GM11168 (cell line): ENCODE results near the gene PROM1.

Experiments
- in situ Hi-C: fragments of 300-500 bp; cut with MboI; formaldehyde crosslinking; loops from one replicate; pipeline ENCODE4 v1.12.0; 2022; ENCODE audit warnings: low sequenced_read_pairs; ENCODE audit not compliant: unreplicated experiment

The PROM1 gene

DNA sequence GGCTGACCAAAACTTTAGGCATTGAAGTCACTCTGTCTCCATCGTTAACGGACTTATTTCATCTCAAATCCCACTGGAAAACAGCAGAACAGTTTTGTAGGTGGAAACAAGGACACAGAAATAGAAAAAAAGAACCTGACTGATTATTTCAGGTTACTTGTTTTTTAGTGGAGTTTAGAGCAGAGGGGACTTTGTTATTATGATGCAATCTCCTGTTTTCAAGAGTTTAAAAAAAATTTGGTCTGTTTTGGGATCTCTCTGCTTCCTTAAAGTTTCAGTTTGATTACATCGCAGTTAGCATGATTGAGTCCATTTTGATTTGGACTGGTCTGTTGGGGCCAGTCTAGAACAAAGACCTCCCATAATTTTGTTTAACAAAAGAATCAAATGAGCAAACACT, 13.6 kb downstream of the PROM1 start:
- in situ Hi-C loops = no loop called here

DNA sequence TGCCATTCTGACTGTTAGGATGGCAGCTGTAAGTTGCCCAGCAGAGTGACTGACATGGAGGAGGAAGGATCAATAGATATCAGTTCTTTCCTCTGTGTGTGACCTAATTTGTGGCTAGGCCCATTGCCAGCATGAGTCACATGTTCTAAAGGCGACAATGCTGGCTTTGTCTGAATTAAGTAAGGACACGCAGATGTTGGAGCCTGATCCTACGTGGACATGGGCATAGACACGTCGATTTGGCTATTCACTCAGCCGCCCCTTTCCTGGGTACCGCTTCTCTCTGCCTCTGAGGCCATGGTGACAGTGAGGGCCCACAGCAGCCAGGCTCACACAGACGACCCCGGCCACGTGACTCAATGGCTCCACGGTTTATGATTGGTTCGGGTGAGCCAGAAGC, 16.3 kb downstream of the PROM1 start:
- in situ Hi-C loops = no loop called here

DNA sequence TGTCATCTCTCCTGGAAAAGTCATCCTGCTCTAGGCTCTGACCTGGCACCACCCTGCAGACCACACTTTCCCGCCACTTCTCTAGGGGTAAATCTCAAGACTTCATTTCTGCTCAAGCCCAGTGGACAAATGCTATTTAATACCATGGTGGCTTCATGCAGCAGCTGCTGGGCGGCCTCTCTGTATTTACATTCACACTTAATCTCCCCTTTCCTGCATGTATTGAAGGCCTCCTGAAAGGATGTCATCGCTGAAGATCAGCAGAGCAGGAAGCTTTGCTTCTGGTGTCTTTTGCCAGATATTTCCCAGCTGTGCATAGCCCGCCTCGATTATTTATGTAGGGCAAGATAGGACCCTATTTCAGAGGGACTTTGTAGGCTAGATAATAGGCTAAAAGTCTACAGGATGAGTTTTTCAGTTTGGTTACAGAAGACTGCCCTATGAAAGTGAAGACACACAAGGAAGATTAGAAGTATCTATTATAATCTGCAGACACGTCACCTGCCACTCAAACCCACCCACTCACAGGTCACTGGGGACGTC, 17.2 kb downstream of the PROM1 start:
- in situ Hi-C loops = no loop called here

DNA sequence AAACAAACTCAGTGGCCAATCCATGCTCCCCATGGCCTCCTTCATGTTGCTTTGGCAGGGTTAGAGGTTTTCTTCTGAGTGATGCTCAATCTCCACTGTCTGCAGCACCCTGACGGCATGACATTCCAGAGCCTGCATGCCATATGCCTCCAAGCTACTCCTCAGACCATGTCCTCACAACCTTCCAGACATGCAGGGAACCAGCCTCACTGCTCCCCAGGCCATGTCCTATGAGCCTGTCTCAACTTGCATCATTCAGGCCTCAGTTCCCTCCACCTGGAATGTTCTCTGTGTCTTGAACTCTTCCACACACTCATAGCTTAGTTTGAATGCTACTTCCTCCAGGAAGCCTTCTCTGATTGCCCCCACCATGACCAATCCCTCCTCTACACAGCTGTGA, 18.8 kb downstream of the PROM1 start:
- in situ Hi-C loops = no loop called here

DNA sequence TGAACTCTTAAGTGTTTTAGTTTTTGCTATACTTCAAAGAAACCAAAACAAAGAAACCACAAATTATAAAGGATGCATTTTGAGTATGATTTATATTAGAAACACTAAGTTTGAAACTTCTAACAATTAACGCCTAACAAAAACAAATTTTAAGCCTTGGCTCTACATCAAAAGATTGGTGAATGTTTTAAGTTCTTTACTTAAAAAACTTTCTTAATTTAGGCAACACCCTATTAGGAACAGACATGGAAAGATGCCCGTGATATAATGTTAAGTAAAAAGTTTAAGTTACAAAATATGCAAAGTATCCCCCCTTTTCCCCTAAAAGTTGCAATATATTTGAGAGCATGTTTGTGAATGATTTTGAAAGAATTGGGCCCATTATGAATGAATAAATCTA, 21.2 kb downstream of the PROM1 start:
- in situ Hi-C loops = no loop called here

DNA sequence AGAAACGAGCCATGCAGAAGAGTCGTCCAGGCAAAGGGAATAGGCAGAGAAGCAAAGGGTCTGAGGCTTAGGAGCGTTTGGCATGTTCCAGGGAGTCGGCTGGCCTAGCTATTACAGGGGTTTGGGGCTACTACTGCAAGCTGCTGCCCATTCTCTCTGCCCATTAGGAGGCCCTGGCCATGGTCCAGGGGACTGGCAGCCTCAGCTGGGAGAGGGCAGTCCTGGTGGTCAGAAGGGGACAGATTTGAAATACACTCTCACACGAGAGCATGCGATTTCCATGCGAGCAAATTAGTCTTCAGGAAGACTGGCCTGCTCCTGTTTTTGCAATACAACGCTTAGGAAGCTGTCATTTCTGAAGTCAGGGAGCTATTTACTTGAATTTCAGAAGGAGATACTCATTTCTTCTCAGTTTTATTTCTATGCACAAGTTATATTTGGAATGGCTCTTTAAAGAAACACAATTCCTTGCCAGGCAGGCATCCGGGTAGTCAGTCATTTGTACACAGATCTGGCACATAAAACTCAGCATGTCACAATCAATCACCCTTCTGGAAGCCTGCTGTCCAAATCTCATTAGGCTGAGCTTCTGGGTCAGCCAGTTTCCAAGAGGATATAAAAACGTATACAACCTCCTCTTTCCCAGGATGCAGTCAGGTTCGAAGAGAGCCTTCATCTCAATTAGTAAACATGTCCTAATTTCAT, 27.0 kb downstream of the PROM1 start:
- in situ Hi-C loops = no loop called here

DNA sequence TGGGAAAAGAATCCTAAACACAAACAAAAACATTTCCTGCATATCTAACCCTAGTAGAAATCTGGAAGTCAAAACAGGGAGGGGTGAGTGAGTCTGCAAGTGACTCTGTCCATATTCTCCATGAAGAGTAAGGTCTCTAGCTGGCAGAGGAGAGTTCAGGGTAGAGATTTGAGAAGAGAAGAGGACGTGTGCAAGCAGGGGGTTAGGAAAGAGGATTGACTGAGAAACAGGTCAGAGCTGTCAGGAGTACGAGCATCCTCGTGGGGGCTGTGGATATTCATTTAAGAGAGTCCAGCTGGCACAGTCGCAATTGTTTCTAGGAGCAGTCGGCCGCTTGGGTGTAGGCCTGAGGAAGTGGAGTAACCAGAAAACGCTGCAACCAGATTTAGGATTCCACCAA, 27.9 kb downstream of the PROM1 start:
- in situ Hi-C loops = no loop called here

DNA sequence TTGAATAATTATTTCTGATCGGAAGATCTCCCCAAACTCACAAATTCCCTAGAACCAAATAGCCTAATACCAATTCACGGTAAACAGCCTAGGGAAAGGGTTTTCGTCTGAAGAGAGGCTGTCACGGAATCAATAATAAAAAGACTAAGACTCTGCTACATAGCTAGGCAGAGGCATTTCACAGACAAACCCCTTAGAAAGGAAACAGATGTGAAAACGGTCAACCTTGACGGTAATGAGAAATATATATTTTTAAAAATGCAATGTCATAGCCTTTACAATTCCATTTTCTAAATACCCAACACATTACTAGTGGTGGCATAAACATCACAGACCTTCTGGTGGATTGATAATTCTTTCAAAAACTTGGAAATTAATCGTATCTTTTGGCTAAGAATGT, 28.4 kb downstream of the PROM1 start:
- in situ Hi-C loops = no loop called here

DNA sequence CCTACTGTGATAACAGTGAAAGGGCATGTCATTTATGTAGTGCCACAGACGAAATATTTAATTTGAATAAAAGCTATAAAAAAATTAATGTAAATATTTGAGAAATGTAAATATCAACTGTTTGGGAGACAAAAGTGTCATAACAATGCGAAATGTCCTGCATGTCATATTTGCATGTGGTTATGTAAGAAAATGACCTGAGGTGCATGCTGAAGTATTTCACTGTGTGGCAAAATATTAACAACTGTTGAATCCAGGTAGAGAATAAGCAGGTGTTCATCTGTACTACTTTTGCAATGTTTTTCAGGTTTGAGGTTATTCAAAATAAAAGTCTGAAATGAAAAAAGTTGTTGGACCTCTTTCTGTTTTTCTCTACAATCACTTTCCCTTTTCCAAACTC, 30.9 kb downstream of the PROM1 start:
- in situ Hi-C loops = no loop called here

DNA sequence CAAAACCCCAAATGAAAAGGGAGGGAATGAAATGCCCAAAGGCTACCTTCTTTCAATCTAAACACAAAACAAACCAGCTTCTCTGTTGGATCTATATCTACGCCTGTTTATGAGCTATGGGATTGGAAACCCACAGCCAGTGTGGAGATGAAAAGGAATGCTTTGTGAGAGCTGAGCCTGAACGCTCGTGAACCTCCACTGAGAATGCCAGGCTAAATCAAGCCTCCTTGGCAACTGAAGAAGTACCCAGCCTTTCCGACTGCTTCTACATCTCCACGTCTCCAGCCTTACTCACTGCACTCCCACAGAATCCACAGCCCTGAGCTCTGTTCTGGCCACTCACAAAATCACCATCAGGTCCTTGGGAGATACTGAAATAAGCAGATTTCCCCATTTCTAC, 31.8 kb downstream of the PROM1 start:
- in situ Hi-C loops = no loop called here

DNA sequence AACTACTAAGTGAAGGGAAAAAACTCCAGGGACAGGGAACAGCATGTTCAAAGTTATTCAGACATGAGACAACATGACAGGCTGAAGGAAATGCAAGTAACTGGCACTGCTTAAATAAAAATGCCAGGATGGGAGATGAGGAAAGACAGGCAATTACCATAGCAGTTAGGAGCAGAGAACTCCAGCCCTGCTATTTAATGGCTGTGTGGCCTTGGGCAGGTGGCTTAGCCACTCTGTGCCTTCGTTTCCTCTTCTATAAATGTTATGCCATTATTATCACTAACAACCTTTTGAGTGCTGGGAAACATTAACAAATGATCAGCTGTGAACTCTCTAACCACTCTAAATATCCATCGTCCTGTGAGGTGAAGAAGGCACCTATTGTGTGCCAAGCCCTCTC, 32.7 kb downstream of the PROM1 start:
- in situ Hi-C loops = no loop called here

DNA sequence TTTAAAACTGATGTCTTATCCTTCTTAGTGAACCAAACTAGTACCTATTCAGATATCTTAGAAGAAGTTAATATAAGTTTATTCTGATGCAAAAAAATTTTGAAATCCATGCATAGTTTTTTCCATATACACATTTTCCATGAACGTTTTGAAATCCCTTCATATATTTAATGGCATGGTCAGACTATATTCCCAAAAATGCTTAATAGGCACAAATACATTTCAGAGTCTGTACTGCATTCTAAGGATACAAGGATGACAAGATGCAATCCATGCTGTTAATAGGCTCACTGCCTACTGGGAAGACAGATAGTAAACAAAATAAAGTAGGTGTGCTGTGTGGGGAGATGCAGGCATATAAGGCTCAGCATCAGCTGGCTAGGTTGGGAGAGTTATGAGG, 33.2 kb downstream of the PROM1 start:
- in situ Hi-C loops = no loop called here

DNA sequence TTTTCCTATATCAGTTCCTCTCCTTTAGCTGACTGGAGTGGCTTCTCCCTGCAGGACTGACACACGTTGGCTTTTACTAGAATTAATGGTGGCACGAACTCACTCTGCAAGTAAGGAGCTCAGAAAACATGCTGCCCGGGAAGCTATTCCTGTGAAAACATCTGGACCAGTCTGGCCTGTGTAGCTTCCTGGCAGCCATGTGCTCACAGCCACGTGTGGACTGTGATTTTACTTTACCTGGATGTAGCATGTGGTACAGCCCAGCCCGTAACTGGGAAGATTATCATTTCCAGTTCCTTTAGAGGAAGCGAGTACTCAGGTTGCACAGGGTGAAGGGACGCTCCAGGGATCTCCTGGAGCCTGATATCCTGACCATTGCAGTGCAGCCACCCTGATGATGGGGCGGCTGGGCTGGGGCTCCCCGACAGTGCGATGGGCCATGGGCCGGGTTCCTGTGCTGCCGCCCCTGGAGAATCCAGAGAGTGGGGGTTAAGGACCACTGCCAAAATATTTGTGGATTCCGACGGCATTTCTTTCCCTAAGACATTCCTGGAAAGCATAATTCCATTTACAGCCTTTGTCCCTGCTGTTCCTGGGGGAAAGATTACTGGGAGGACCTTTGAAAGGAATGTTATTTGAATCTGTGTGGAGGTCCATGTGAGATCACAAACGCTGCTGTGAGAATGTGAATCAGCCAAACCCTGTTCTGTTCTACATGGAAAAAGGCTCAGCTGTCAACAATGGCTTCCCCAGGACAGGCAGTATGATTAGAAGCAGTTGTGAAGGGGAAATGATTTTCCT, 35.0 kb downstream of the PROM1 start:
- in situ Hi-C loops = loop anchor here (25.0 kb wide), 1 partner anchor 388 kb away; no protein-coding TSS in a partner anchor

DNA sequence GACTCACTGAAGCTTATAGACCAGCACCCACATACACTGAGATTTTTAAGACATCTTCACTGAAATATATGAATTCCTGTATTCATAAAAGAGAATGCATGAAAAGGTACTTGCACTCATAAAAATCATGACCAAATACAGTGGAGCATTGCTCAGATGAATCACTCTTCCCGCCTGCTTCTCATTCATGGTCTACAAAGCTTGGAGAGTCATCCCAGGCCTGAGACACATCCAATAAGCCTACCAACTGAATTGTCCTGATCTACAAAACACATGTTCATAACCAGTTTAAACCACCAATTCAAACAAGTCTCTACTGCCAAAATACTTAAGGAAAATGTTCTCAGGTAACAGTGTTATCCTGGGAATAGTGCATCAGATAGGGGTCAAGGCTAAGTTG, 38.1 kb downstream of the PROM1 start:
- in situ Hi-C loops = loop anchor here (25.0 kb wide), 1 partner anchor 392 kb away; no protein-coding TSS in a partner anchor

DNA sequence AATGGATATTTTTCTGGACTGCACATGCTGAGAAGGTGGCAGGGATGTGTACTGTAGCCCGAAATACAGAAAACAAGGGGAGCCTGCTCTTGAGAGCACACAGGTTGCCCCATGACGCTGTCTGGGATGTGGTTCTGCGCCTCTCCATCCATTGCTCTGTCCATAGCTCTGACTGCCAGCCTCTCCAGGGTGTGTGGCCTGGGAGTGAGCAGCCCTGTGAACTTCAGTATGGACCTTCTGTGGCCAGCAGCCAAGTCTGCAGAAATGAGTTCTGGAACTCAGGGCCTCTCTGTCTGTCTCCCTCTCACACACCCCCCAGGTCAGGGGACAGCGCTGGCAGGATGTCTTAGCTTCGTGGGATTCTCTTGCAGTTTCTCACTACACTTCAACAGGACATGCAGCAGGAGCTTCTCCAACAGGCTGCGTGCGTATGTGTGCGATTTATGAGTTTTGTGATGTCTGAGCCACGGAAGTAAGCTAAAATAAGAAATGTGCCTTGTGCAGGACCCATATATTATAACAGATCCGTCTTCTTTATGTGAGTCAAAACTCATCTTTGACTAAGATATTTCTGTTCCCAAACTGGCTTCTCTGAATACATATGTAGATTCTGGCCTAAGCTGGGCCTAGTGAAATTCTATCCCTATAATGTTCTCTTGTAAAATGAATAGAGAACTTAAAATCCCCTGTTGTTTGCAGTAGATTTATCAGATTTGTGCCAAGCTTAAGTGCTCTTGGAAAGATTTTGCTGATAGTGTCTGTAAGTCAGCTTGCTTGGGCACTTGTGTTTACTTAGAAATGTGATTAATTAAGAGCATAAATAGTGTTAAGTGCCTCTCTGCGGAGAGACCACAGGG, 40.0 kb downstream of the PROM1 start:
- in situ Hi-C loops = loop anchor here (25.0 kb wide), 1 partner anchor 393 kb away; no protein-coding TSS in a partner anchor

DNA sequence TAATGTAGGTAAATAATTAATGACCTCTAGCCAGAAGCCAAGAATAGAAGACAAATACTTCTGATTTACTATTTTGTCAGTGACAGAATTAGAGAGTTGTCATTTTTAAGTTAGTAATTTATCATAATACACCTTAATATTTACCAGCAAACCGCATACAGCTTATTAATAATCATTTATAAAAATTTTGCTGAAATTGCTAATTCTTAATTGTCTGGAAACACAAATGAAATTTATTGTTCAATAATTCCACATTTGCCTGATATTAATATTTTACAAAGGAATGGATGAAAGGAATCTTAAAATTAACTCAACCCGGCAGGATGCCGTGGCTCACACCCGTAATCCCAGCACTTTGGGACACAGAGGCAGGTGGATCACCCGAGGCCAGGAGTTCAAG, 44.7 kb downstream of the PROM1 start:
- in situ Hi-C loops = loop anchor here (10.0 to 25.0 kb wide), 2 partner anchors 226 to 398 kb away; no protein-coding TSS in a partner anchor

DNA sequence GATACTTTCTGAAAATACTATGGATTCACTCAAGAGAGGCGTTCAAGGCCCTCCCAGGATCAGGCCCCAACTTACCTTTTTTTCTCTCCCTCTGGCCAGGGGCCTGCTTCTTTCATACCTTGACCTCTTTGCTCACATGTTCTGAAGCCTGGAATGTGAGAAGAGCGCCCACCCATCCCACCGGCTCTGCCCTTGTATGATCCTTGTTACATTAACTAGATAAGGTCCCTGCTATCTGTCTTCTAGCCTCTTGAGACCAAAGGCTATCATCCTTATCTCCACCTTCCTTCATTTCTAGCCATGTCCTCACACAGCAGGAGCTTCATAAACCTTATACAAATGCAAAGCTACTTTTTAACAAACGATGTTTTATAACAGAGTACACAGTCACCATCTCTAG, 45.9 kb downstream of the PROM1 start:
- in situ Hi-C loops = loop anchor here (10.0 to 25.0 kb wide), 2 partner anchors 227 to 399 kb away; no protein-coding TSS in a partner anchor

DNA sequence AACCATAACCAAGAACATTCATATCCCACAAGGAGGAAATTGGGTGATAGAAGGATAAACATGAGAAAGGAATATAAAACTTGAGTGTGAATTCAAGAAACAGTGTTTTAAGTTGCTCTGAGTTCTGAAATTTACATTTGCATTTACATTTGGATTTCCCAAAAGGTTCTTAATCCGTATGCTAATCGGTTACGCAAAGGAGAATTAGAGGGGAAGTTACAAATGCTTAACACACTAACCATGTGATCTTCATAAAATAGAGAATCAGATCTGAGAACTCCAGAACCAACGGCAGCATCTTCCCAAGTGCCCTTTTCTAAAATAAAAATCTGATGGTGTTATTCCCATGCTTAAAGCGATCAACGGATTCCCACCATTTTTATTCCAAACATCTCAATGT, 48.0 kb downstream of the PROM1 start:
- in situ Hi-C loops = loop anchor here (10.0 to 25.0 kb wide), 2 partner anchors 229 to 401 kb away; no protein-coding TSS in a partner anchor

DNA sequence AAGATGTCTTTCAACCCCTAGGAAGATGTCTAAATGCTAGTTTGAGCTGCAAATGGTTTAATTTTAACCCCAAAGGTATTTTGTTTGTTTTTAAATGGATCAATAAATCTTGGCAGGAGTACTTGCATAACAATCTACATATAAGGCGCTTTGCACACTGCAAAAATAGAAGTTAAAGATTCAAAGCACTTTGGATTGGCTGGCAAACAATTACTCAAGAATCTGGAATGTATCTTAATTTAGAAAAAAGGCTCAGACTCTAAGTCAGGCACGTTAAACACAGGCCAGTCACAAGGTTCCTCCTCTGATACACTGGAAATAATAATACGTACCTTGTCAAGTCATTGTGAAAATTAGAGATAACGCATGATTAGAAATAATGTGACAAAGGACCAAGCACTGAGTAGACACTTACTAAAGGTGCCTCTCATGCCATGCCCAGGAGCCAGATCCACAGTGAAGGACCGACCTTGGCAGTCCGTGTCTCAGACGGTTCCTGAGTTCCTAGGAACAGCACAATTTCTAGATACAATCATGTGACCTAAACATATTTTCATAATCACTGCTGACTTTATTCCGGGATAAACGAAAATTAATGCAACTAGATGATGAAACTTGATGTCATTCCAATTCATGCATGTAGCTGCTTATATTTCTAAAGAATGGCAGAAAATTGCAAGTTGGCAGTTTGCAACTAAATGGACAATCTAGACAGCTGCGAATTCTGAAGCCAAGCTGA, 49.6 kb downstream of the PROM1 start:
- in situ Hi-C loops = loop anchor here (10.0 to 25.0 kb wide), 2 partner anchors 231 to 403 kb away; no protein-coding TSS in a partner anchor
